ENCODE measurements around the gene GZMM. TPM values are rescaled to one million over a fixed set of nuclear protein-coding genes. Genes with fewer than 3 reads are reported as not detected.

Gene GZMM
- total and polyA plus RNA-seq, 2 of the 13 experiments (the other 11 are each of a cell fraction or from before 2014, with no cell fraction given), result 0.07 TPM; not detected in 1

- TF ChIP-seq ELK4 (CRISPR knock-in tag; IDR thresholded peaks at IDR 0.05; ENCODE audit: borderline replicate concordance) (peak; percentile 39; the same call in 1 of the 2 replicates), PLSCR1 (CRISPR knock-in tag; IDR thresholded peaks at IDR 0.05; ENCODE audit: borderline replicate concordance) (0 out of 2 replicates have a peak, but pooled peaks have one; percentile 48), ZSCAN9 (CRISPR knock-in tag; IDR thresholded peaks at IDR 0.05; ENCODE audit: borderline replicate concordance) (peak; percentile 98), NKX3-1 (CRISPR knock-in tag; IDR thresholded peaks at IDR 0.05) (peak; percentile 94), PHF8 (CRISPR knock-in tag; IDR thresholded peaks at IDR 0.05) (no peak), PAXIP1 (CRISPR knock-in tag; conservative IDR thresholded peaks at IDR 0.05) (no peak), ZNF691 (CRISPR knock-in tag; IDR thresholded peaks at IDR 0.05; ENCODE audit: borderline replicate concordance, low read depth) (no peak), ZSCAN25 (CRISPR knock-in tag; IDR thresholded peaks at IDR 0.05) (no peak), GTF2F1 (IDR thresholded peaks at IDR 0.05; ENCODE audit: low read length) (no peak), ZGPAT (CRISPR knock-in tag; IDR thresholded peaks at IDR 0.05) (peak; percentile 68; the same call in 1 of the 2 replicates), MXD3 (CRISPR knock-in tag; IDR thresholded peaks at IDR 0.05) (peak; percentile 94), THYN1 (CRISPR knock-in tag; IDR thresholded peaks at IDR 0.05; ENCODE audit: borderline replicate concordance, low read depth) (no peak), KDM5B (CRISPR knock-in tag; IDR thresholded peaks at IDR 0.05; ENCODE audit: borderline replicate concordance) (peak; percentile 88; the same call in 1 of the 2 replicates), GATA4 (IDR thresholded peaks at IDR 0.05; ENCODE audit: borderline replicate concordance, low read depth) (no peak), MNT (IDR thresholded peaks at IDR 0.05) (no peak), PCBP1 (IDR thresholded peaks at IDR 0.05; ENCODE audit: borderline replicate concordance, low read depth, low read length) (0 out of 2 replicates have a peak, but pooled peaks have one; percentile 57), GPN1 (CRISPR knock-in tag; IDR thresholded peaks at IDR 0.05; ENCODE audit: borderline replicate concordance) (no peak), FOXM1 (CRISPR knock-in tag; IDR thresholded peaks at IDR 0.05) (no peak)
These were observed 47.5 kb downstream of the GZMM start (continued) for GRCh38 chr19:591099-591958.

Measured in HepG2 (cell line).